Dendritic cell treated with granulocyte-macrophage colony-stimulating factor and Interleukin-4, amounts not matched to agents 40 ng/mL and 50 ng/mL, for 4 days (primary cell): ENCODE measurements around the gene NAA35.
"Not testable (repeated sequence)": the region's sequence is repeated elsewhere in the genome, so short reads cannot be mapped to it uniquely, and the experiment has no call there.

Experiments
- H3K27ac Mint-ChIP-seq: one replicate; pipeline ENCODE4 v1.8.0; 2022; ENCODE audit warnings: mild to moderate bottlenecking, mixed read lengths
- H3K27me3 Mint-ChIP-seq: one replicate; pipeline ENCODE4 v1.8.0; 2022; ENCODE audit warnings: mild to moderate bottlenecking, mixed read lengths
- H3K36me3 Mint-ChIP-seq: one replicate; pipeline ENCODE4 v1.8.0; 2022; ENCODE audit warnings: low read depth, mixed read lengths
- H3K4me1 Mint-ChIP-seq: one replicate; pipeline ENCODE4 v1.8.0; 2022; ENCODE audit warnings: low read depth, mixed read lengths
- H3K4me3 Mint-ChIP-seq: one replicate; pipeline ENCODE4 v1.8.0; 2022; ENCODE audit warnings: mild to moderate bottlenecking, moderate library complexity, mixed read lengths
- H3K9me3 Mint-ChIP-seq: one replicate; pipeline ENCODE4 v1.8.0; 2022; ENCODE audit warnings: mixed read lengths
- intact Hi-C: fragments of 100-400 bp; cut with micrococcal nuclease; formaldehyde crosslinking; loops from one replicate; pipeline ENCODE4 v1.15.0; 2022

NAA35 gene

GRCh38 chr9:86046930-86047341 is 106.0 kb downstream of the NAA35 start:
- Mint-ChIP-seq H3K36me3 (no peaks in the 10 kb centered on the region), H3K9me3 (no peaks in the 10 kb centered on the region), H3K4me1 (no peaks in the 10 kb centered on the region), H3K27me3 (no peaks in the 10 kb centered on the region), H3K4me3 (no peak overlapping the region), H3K27ac (no peak overlapping the region)
- intact Hi-C loops = no loop called here

- Mint-ChIP-seq H3K27ac (no peak overlapping the region), H3K9me3 (no peaks in the 10 kb centered on the region), H3K36me3 (no peaks in the 10 kb centered on the region), H3K4me1 (no peaks in the 10 kb centered on the region), H3K4me3 (no peak overlapping the region), H3K27me3 (no peaks in the 10 kb centered on the region)
- intact Hi-C loops = no loop called here
Measured at GRCh38 chr9:86047361-86047760, 106.4 kb downstream of the NAA35 start.

GRCh38 chr9:86048018-86048742 is 107.2 kb downstream of the NAA35 start:
- H3K4me3 Mint-ChIP-seq, H3K9me3 Mint-ChIP-seq, H3K27ac Mint-ChIP-seq, H3K27me3 Mint-ChIP-seq, intact Hi-C loops, H3K4me1 Mint-ChIP-seq, H3K36me3 Mint-ChIP-seq: not testable (repeated sequence)

DNA sequence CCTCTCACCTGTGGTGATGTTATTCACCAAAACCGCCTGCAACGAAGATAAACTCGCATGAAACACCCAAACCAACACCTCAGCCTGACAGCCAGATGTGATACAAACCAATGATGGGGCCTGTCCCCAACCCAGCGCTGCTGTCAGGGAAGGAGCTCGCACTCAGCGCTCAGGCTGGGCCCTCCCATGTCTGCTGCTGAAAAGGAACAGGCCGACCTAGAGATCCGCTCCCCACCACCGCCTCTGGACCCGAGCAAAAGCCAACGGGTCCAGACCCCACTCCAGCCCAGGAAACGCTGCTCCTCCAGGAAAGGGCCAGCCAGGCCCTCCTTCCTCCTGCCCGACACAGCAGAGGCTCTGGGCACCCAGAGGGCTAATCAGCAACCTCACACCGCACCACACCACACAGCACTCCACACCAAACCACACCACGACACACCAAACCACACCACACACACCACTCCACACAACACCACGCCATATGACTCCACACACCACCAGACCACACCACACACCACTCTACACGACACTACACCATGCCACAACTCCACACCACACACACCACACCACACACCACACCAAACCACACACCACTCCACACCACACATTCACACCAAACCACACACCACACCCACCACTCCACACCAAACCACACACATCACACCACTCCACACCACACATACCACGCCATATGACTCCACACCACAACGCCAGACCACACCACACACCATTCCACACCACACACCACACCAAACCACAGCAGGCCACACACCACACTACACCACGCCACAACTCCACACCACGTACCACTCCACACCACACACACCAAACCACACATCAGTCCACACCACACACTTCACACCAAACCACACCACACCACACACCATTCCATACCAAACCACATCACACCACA is 111.9 kb downstream of the NAA35 start:
- no peak overlapping the region for H3K4me3 Mint-ChIP-seq
- no peaks in the 10 kb centered on the region for H3K9me3 Mint-ChIP-seq
- intact Hi-C loops = no loop called here
- no peaks in the 10 kb centered on the region for H3K27me3 Mint-ChIP-seq
- no peaks in the 10 kb centered on the region for H3K36me3 Mint-ChIP-seq
- H3K27ac Mint-ChIP-seq = no peak overlapping the region
- no peaks in the 10 kb centered on the region for H3K4me1 Mint-ChIP-seq

GRCh38 chr9:86054695-86055094 is 113.7 kb downstream of the NAA35 start:
- H3K27ac Mint-ChIP-seq = no peak overlapping the region
- no peaks in the 10 kb centered on the region for H3K9me3 Mint-ChIP-seq
- H3K36me3 Mint-ChIP-seq = no peaks in the 10 kb centered on the region

GRCh38 chr9:86057491-86057890 is 116.5 kb downstream of the NAA35 start:
- H3K9me3 Mint-ChIP-seq = no peaks in the 10 kb centered on the region
- intact Hi-C loops = no loop called here
- no peak overlapping the region for H3K27ac Mint-ChIP-seq
- H3K4me1 Mint-ChIP-seq = peaks cover 27% of the 10 kb centered on the region
- H3K27me3 Mint-ChIP-seq = no peaks in the 10 kb centered on the region
- no peaks in the 10 kb centered on the region for H3K36me3 Mint-ChIP-seq
- H3K4me3 Mint-ChIP-seq = no peak overlapping the region

More at GRCh38 chr9:86054695-86055094, 113.7 kb downstream of the NAA35 start:
- intact Hi-C loops = no loop called here
- Mint-ChIP-seq H3K4me1 (no peaks in the 10 kb centered on the region), H3K4me3 (no peak overlapping the region), H3K27me3 (no peaks in the 10 kb centered on the region)

DNA sequence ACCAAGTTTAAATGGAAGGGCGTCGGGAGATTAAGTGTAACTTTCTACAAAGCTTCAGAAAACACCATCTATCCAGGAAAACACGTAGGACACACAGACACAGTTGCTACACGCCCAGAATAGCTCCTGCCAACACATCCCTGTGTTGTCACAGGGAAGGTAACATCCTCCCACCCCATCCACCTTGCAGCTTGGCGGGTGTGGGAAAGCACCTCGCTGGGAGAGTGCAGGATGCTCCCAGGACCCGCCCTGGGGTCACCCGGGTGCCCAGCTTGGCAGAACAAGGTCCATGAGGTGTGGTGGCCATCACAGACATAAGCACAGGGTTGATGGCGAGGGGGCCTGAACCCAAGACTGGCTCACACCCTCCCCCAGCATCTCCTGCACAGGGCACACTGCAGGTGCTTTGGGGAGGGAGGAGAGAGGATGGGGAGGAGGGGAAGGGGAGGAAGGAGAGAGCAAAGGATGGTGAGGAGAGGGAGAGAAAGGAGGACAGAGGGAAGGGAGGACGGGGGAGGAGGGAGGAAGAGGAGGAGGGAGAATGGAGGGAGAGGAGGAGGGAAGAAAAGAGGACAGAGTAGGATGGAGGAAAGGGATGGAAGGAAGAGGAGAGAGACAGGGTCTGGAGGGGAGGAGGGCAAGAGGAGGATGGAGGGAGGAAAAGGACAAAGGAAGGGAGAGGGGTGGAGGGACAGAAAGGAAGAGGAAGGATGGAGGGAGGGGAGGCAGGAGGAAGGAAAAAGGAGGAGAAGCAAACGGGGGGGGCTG is 121.2 kb downstream of the NAA35 start:
- H3K36me3 Mint-ChIP-seq = no peaks in the 10 kb centered on the region
- H3K4me3 Mint-ChIP-seq = no peak overlapping the region
- intact Hi-C loops = no loop called here
- H3K4me1 Mint-ChIP-seq = peaks cover 57% of the 10 kb centered on the region
- peak overlapping the region; percentile 35 for H3K27ac Mint-ChIP-seq
- no peaks in the 10 kb centered on the region for H3K9me3 Mint-ChIP-seq
- no peaks in the 10 kb centered on the region for H3K27me3 Mint-ChIP-seq

- H3K4me3 Mint-ChIP-seq = no peak overlapping the region
- peaks cover 61% of the 10 kb centered on the region for H3K4me1 Mint-ChIP-seq
- intact Hi-C loops = no loop called here
Measured at GRCh38 chr9:86062845-86063693, 122.1 kb downstream of the NAA35 start.

DNA sequence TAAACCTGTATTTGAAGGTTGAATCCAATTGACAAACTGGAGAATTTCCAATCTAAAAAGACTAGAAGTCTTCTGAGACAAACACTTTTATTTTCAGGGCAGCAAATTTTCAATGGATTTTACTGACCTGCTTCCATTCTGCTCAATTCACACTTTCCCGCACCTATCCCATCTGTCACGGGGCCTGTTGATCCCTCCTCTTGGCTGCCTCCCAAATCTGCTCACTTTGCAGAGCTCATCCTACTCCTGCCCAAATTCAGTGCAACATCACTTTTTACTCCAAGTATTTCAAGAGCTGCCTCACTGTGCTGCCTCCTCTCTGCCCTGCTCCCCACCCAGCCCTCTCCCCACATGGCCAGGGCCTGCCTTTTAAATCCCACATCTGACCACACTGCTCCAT is 123.3 kb downstream of the NAA35 start:
- intact Hi-C loops = no loop called here

More at GRCh38 chr9:86062845-86063693, 122.1 kb downstream of the NAA35 start:
- H3K36me3 Mint-ChIP-seq = no peaks in the 10 kb centered on the region
- peak overlapping the region; percentile 62 for H3K27ac Mint-ChIP-seq
- no peaks in the 10 kb centered on the region for H3K9me3 Mint-ChIP-seq
- H3K27me3 Mint-ChIP-seq = no peaks in the 10 kb centered on the region

DNA sequence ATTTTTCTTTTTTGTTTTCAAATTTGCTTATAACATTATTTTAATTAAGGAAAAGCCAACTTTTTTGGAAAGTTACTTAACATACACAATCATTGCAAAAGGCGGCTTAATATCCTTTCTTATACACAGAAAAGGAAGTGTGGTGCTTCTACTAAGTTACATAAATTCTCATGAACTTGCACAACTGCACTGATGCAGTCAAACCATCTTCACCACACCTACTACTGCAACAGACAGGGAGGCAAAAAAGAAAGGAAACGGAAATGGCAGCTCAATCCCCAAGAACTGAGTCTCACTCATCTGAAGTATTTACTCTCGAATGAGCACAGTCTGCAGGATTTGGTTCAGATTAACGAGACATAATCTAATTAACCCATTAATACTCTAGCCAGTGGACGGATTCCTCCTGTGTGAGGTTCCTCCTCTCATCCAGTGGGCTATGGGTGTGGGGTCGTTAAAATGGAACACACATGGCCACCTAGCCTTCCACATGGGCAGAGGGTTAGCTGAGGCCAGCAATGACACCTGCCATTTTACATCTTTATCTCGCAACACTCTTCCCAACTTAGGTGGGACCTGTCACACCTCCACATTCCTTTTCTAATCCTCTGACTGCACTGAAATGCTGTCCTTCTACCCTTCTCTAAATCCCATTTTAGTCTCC is 128.4 kb downstream of the NAA35 start:
- Mint-ChIP-seq H3K4me3 (no peak overlapping the region), H3K9me3 (no peaks in the 10 kb centered on the region), H3K36me3 (peaks cover 9% of the 10 kb centered on the region), H3K27ac (peak overlapping the region; percentile 6), H3K27me3 (no peaks in the 10 kb centered on the region), H3K4me1 (peaks cover 38% of the 10 kb centered on the region)
- intact Hi-C loops = no loop called here

More for the DNA sequence above, 123.3 kb downstream of the NAA35 start:
- Mint-ChIP-seq H3K27ac (no peak overlapping the region), H3K36me3 (no peaks in the 10 kb centered on the region), H3K4me3 (no peak overlapping the region), H3K27me3 (no peaks in the 10 kb centered on the region), H3K4me1 (peaks cover 68% of the 10 kb centered on the region), H3K9me3 (no peaks in the 10 kb centered on the region)
